ENCODE results near the gene ASB18. TPM values are rescaled to one million over a fixed set of nuclear protein-coding genes. Genes with fewer than 3 reads are reported as not detected.
"Not testable (repeated sequence)": the region's sequence is repeated elsewhere in the genome, so short reads cannot be mapped to it uniquely, and the experiment has no call there.

ASB18 gene
- total and polyA plus RNA-seq, 2 donors from 2014 or later = not detected

GRCh38 chr2:236273126-236273525, 8.9 kb upstream of the ASB18 start:
- intact Hi-C loops (cut with DNase I) = no loop called here
- H3K4me3 ChIP-seq (ENCODE audit: low read length in 3 of 3) = no peak overlapping the region

DNA sequence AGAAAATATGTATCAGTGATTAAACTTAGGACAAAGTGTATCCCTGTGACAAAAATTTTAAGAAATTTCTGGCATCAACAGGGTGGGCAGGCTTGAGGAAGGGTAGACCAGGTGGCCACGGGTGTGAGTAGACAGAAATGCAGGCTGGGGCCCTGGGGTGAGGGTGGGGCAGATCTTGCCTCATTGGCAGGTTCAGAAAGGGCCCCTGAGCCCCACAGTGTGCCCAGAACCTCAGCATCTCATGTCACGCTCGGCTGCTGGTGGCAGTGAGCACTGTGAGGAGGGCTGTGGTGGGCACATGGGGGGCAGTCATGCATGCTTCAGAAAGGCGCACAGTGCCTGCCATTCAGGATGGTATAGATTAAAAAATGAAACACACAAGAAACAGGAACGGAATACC, 7.6 kb upstream of the ASB18 start:
- Histone ChIP-seq H3K9me3 (ENCODE audit: control insufficient read depth in 2 of 3, insufficient read depth in 1 of 3, low read length in 3 of 3) (peaks cover 0 to 11% (median 0%) of the 10 kb centered on the region in 3 donors), H3K36me3 (ENCODE audit: control insufficient read depth in 2 of 3, insufficient read depth in 3 of 3, low read length in 3 of 3) (no peaks in the 10 kb centered on the region), H3K27me3 (ENCODE audit: control insufficient read depth, insufficient read depth, low read length) (no peaks in the 10 kb centered on the region), H3K4me3 (ENCODE audit: low read length in 3 of 3) (no peak overlapping the region), H3K4me1 (ENCODE audit: control insufficient read depth in 2 of 3, insufficient read depth in 2 of 3, low read depth in 1 of 3, low read length in 3 of 3) (no peaks in the 10 kb centered on the region), H3K9ac (ENCODE audit: low read length in 3 of 3) (no peak overlapping the region), H3K27ac (ENCODE audit: low read depth in 2 of 2, low read length in 2 of 2) (no peak overlapping the region)
- intact Hi-C loops (cut with DNase I) = no loop called here
- no peak for FAIRE-seq
- TF ChIP-seq CTCF (IDR thresholded peaks at IDR 0.05; ENCODE audit: borderline replicate concordance, extremely low read depth, insufficient read depth) = no peak
- no peak for DNase-seq

More at GRCh38 chr2:236273126-236273525, 8.9 kb upstream of the ASB18 start:
- H3K9me3 ChIP-seq (ENCODE audit: control insufficient read depth in 2 of 3, insufficient read depth in 1 of 3, low read length in 3 of 3) = peaks cover 0 to 17% (median 5%) of the 10 kb centered on the region in 3 donors
- no peak overlapping the region for H3K9ac ChIP-seq (ENCODE audit: low read length in 3 of 3)
- no peaks in the 10 kb centered on the region for H3K36me3 ChIP-seq (ENCODE audit: control insufficient read depth in 2 of 3, insufficient read depth in 3 of 3, low read length in 3 of 3)
- H3K4me1 ChIP-seq (ENCODE audit: control insufficient read depth in 2 of 3, insufficient read depth in 2 of 3, low read depth in 1 of 3, low read length in 3 of 3) = no peaks in the 10 kb centered on the region
- TF ChIP-seq CTCF (IDR thresholded peaks at IDR 0.05; ENCODE audit: borderline replicate concordance, extremely low read depth, insufficient read depth) = no peak
- H3K27ac ChIP-seq (ENCODE audit: low read depth in 2 of 2, low read length in 2 of 2) = no peak overlapping the region
- DNase-seq (no peak), FAIRE-seq (no peak)
- no peaks in the 10 kb centered on the region for H3K27me3 ChIP-seq (ENCODE audit: control insufficient read depth, insufficient read depth, low read length)

DNA sequence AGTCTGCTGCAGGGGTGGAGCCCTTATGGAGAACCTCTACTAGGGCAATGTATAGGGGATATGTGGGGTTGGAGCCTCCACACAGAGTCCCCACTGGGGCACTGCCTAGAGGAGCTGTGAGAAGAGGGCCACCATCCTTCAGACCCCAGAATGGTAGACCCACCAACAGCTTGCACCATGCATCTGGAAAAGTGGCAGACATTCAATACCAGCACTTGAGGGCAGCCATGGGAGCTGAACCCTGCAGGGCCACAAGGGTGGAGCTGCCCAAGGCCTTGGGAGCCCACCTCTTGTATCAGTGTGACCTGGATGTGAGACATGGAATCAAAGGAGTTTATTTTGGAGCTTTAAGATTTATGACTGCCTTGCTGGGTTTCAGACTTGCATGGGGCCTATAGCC, 5.7 kb upstream of the ASB18 start:
- DNase-seq; H3K4me1 ChIP-seq (ENCODE audit: control insufficient read depth in 2 of 3, insufficient read depth in 2 of 3, low read depth in 1 of 3, low read length in 3 of 3); intact Hi-C loops (cut with DNase I); H3K27me3 ChIP-seq (ENCODE audit: control insufficient read depth, insufficient read depth, low read length); FAIRE-seq; H3K36me3 ChIP-seq (ENCODE audit: control insufficient read depth in 2 of 3, insufficient read depth in 3 of 3, low read length in 3 of 3); H3K27ac ChIP-seq (ENCODE audit: low read depth in 2 of 2, low read length in 2 of 2); H3K4me3 ChIP-seq (ENCODE audit: low read length in 3 of 3); H3K9ac ChIP-seq (ENCODE audit: low read length in 3 of 3); H3K9me3 ChIP-seq (ENCODE audit: control insufficient read depth in 2 of 3, insufficient read depth in 1 of 3, low read length in 3 of 3): not testable (repeated sequence)

DNA sequence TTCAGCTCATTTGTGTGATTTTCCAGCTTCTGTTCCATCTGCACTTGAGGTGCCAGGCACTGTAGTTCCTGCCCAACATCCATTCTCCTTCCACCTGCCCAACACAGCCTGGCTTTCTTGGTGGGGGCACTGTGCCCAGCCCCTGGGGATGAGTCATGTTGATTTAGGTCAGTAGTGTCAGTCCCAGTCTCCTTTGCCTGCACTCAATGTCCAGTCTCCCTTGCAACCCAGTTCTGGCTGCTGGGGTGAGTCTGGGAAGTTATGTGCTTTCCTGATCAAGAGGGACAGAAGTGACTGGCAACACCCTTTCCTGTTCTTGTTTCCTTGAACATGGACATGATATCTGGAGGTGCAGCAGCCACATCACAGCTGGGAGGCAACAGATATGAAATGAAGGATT, 1.5 kb upstream of the ASB18 start:
- H3K4me1 ChIP-seq (ENCODE audit: control insufficient read depth in 2 of 3, insufficient read depth in 2 of 3, low read depth in 1 of 3, low read length in 3 of 3) = no peaks in the 10 kb centered on the region
- H3K9ac ChIP-seq (ENCODE audit: low read length in 3 of 3) = no peak overlapping the region
- no peak overlapping the region for H3K4me3 ChIP-seq (ENCODE audit: low read length in 3 of 3)
- peaks cover 0 to 6% (median 0%) of the 10 kb centered on the region in 3 donors for H3K9me3 ChIP-seq (ENCODE audit: control insufficient read depth in 2 of 3, insufficient read depth in 1 of 3, low read length in 3 of 3)
- no peak overlapping the region for H3K27ac ChIP-seq (ENCODE audit: low read depth in 2 of 2, low read length in 2 of 2)
- no peaks in the 10 kb centered on the region for H3K27me3 ChIP-seq (ENCODE audit: control insufficient read depth, insufficient read depth, low read length)
- TF ChIP-seq CTCF (IDR thresholded peaks at IDR 0.05; ENCODE audit: borderline replicate concordance, extremely low read depth, insufficient read depth) = no peak
- intact Hi-C loops (cut with DNase I) = no loop called here
- DNase-seq (no peak), FAIRE-seq (no peak)
- no peaks in the 10 kb centered on the region for H3K36me3 ChIP-seq (ENCODE audit: control insufficient read depth in 2 of 3, insufficient read depth in 3 of 3, low read length in 3 of 3)

All from kidney (tissue), 14 donors.